HG02571 (cell line): ENCODE results near the gene LRRFIP1.

Experiments
- ATAC-seq: cut with Tn5 transposase; IDR thresholded peaks from one replicate; pipeline ENCODE4 v1.9.1; 2021; ENCODE audit warnings: mild to moderate bottlenecking, moderate library complexity; ENCODE audit not compliant: unreplicated experiment

LRRFIP1 gene

GRCh38 chr2:237823544-237823943 is 196.2 kb downstream of the LRRFIP1 start:
- ATAC-seq: no peak

GRCh38 chr2:237824085-237824484 is 196.7 kb downstream of the LRRFIP1 start:
- ATAC-seq: no peak

DNA sequence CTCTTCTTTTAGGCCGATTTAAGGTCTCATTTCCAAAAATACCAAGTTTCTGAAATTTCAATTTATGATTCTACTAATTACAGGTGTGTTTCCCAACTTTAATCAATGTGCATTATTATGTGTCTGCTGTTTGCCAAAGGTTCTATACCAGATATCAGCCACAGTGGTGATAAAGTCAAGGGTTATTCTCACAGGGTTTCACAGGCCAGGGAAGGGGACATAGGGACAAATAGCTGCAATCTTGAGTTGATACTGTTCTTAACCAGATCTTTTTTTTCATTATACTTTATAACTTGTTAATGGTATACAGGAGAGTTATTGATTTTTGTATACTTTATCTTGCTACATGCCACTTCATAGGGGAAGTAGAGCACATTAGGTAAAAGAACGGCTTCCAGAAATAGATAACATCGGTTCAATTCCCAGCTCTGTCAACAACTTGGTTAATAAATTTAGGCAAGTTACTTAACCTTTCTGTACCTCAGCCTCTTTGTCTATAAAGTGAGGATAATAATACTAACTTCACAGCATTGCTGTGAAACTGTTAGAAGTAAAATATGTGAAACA is 200.1 kb downstream of the LRRFIP1 start:
- ATAC-seq: no peak
